Measurements from ENCODE around the gene AATF.

GRCh38 chr17:37090941-37091340, 142.2 kb downstream of the AATF start:
- TF ChIP-seq, protein P1, sequence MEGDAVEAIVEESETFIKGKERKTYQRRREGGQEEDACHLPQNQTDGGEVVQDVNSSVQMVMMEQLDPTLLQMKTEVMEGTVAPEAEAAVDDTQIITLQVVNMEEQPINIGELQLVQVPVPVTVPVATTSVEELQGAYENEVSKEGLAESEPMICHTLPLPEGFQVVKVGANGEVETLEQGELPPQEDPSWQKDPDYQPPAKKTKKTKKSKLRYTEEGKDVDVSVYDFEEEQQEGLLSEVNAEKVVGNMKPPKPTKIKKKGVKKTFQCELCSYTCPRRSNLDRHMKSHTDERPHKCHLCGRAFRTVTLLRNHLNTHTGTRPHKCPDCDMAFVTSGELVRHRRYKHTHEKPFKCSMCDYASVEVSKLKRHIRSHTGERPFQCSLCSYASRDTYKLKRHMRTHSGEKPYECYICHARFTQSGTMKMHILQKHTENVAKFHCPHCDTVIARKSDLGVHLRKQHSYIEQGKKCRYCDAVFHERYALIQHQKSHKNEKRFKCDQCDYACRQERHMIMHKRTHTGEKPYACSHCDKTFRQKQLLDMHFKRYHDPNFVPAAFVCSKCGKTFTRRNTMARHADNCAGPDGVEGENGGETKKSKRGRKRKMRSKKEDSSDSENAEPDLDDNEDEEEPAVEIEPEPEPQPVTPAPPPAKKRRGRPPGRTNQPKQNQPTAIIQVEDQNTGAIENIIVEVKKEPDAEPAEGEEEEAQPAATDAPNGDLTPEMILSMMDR (IDR thresholded peaks at IDR 0.05), result no peak
- no peak for TF ChIP-seq POLR2AphosphoS5 (IDR thresholded peaks at IDR 0.05; ENCODE audit: insufficient read depth in 1 of 2, low read depth in 1 of 2)
